GM21447 (cell line): ENCODE measurements around the gene GAS7.

Experiments used
- ATAC-seq: cut with Tn5 transposase; IDR thresholded peaks from one replicate; pipeline ENCODE4 v1.9.1; 2021; ENCODE audit not compliant: unreplicated experiment

The GAS7 gene

GRCh38 chr17:9956474-9957131 is 241.8 kb downstream of the GAS7 start:
- ATAC-seq, result no peak

- ATAC-seq, result no peak
Measured at GRCh38 chr17:9953492-9953891, 244.9 kb downstream of the GAS7 start.

- no peak for ATAC-seq
Measured at GRCh38 chr17:9951803-9952202, 246.6 kb downstream of the GAS7 start.

GRCh38 chr17:9948928-9949327 is 249.5 kb downstream of the GAS7 start:
- no peak for ATAC-seq

- no peak for ATAC-seq
Measured at GRCh38 chr17:9944704-9945103, 253.7 kb downstream of the GAS7 start.

GRCh38 chr17:9943343-9943742 is 255.1 kb downstream of the GAS7 start:
- no peak for ATAC-seq

GRCh38 chr17:9942885-9943284 is 255.5 kb downstream of the GAS7 start:
- ATAC-seq, result no peak

- no peak for ATAC-seq
Measured at GRCh38 chr17:9941305-9941704, 257.1 kb downstream of the GAS7 start.

GRCh38 chr17:9940841-9941240 is 257.6 kb downstream of the GAS7 start:
- ATAC-seq, result no peak

GRCh38 chr17:9938764-9939163 is 259.6 kb downstream of the GAS7 start:
- no peak for ATAC-seq

GRCh38 chr17:9937901-9938300 is 260.5 kb downstream of the GAS7 start:
- no peak for ATAC-seq

- ATAC-seq, result no peak
Measured at GRCh38 chr17:9937241-9937761, 261.1 kb downstream of the GAS7 start.

- no peak for ATAC-seq
Measured at GRCh38 chr17:9936095-9936494, 262.3 kb downstream of the GAS7 start.

GRCh38 chr17:9935408-9935807 is 263.0 kb downstream of the GAS7 start:
- no peak for ATAC-seq

- no peak for ATAC-seq
Measured at GRCh38 chr17:9934331-9934730, 264.1 kb downstream of the GAS7 start.

GRCh38 chr17:9932491-9932890 is 265.9 kb downstream of the GAS7 start:
- no peak for ATAC-seq

- ATAC-seq, result no peak
Measured at GRCh38 chr17:9931144-9931741, 267.2 kb downstream of the GAS7 start.

- no peak for ATAC-seq
Measured at GRCh38 chr17:9929871-9930270, 268.5 kb downstream of the GAS7 start.

GRCh38 chr17:9928601-9929333 is 269.6 kb downstream of the GAS7 start:
- ATAC-seq, result no peak

GRCh38 chr17:9926150-9926804 is 272.1 kb downstream of the GAS7 start:
- no peak for ATAC-seq

- ATAC-seq, result no peak
Measured at GRCh38 chr17:9925457-9925856, 272.9 kb downstream of the GAS7 start.
